Neuronal stem cell (in vitro differentiated cells): ENCODE data around the gene SLIT3.
A peak's percentile ranks its signal among the peaks of the same experiment; 100 is the strongest.

Source experiments
- DNase-seq: peaks from one replicate; pipeline ENCODE4 v3.0.0-alpha.2; 2013; ENCODE audit warnings: low spot score
- H2AFZ ChIP-seq: one replicate; pipeline ENCODE4 v1.6.1; 2013; ENCODE audit warnings: mild to moderate bottlenecking, low read length, inconsistent platforms
- H2AK5ac ChIP-seq: 2 replicates; pipeline ENCODE4 v1.6.1; 2013; ENCODE audit warnings: low read depth, mild to moderate bottlenecking, inconsistent platforms, low read length, moderate library complexity, mixed read lengths
- H2BK120ac ChIP-seq: 2 replicates; pipeline ENCODE4 v1.6.1; 2013; ENCODE audit warnings: low read depth, mild to moderate bottlenecking, inconsistent platforms, low read length, moderate library complexity, mixed read lengths
- H2BK12ac ChIP-seq: one replicate; pipeline ENCODE4 v1.6.1; 2013; ENCODE audit warnings: low read length, inconsistent platforms
- H2BK15ac ChIP-seq: 2 replicates; pipeline ENCODE4 v1.6.1; 2013; ENCODE audit warnings: mild to moderate bottlenecking, low read length, inconsistent platforms, mixed read lengths
- H2BK5ac ChIP-seq: one replicate; pipeline ENCODE4 v1.6.1; 2013; ENCODE audit warnings: inconsistent platforms, mild to moderate bottlenecking, low read length, moderate library complexity
- H3K14ac ChIP-seq: one replicate; pipeline ENCODE4 v1.6.1; 2013; ENCODE audit warnings: low read length, inconsistent platforms
- H3K18ac ChIP-seq: 2 replicates; pipeline ENCODE4 v1.6.1; 2013; ENCODE audit warnings: low read length, inconsistent platforms
- H3K23ac ChIP-seq: 2 replicates; pipeline ENCODE4 v1.6.1; 2013; ENCODE audit warnings: low read depth, mild to moderate bottlenecking, mixed read lengths, low read length, inconsistent platforms; ENCODE audit not compliant: poor library complexity
- H3K27ac ChIP-seq: replicated peaks from 3 replicates; pipeline ENCODE4 v1.5.1; 2013; ENCODE audit warnings: low read length, inconsistent platforms
- H3K27me3 ChIP-seq, 3 experiments: 2 replicates each; pipeline ENCODE4 v1.6.1; 2013; ENCODE audit warnings: low read length in 3 of 3, mild to moderate bottlenecking in 2 of 3, inconsistent platforms in 1 of 3, low read depth in 1 of 3, mixed read lengths in 1 of 3, moderate library complexity in 1 of 3; ENCODE audit not compliant: control insufficient read depth in 3 of 3, insufficient read depth in 3 of 3
- H3K36me3 ChIP-seq, 2 donors: replicated peaks in 1 of 2; 2 replicates each; pipeline ENCODE4 v1.6.1; 2013; ENCODE audit warnings: low read length in 2 of 2; ENCODE audit not compliant: control insufficient read depth in 2 of 2, insufficient read depth in 2 of 2
- H3K4ac ChIP-seq: 2 replicates; pipeline ENCODE4 v1.6.1; 2013; ENCODE audit warnings: inconsistent platforms, mild to moderate bottlenecking, low read length, moderate library complexity
- H3K4me1 ChIP-seq, 2 donors: 1 replicate in 1 of 2; 2 replicates in 1 of 2; pipeline ENCODE4 v1.6.1; 2013; ENCODE audit warnings: low read length in 2 of 2, low read depth in 1 of 2; ENCODE audit not compliant: control insufficient read depth in 2 of 2, insufficient read depth in 1 of 2
- H3K4me2 ChIP-seq: one replicate; pipeline ENCODE4 v1.6.1; 2013; ENCODE audit warnings: mild to moderate bottlenecking, low read length, inconsistent platforms; ENCODE audit not compliant: insufficient read depth, poor library complexity, severe bottlenecking
- H3K4me3 ChIP-seq, 2 donors: 2 replicates each; pipeline ENCODE4 v1.5.1; 2013; ENCODE audit warnings: low read length in 2 of 2, mild to moderate bottlenecking in 2 of 2, inconsistent platforms in 1 of 2, moderate library complexity in 1 of 2
- H3K79me1 ChIP-seq: one replicate; pipeline ENCODE4 v1.6.1; 2013; ENCODE audit warnings: low read depth, mild to moderate bottlenecking, inconsistent platforms, low read length, moderate library complexity
- H3K9ac ChIP-seq: one replicate; pipeline ENCODE4 v1.6.1; 2013; ENCODE audit warnings: mild to moderate bottlenecking, low read depth, low read length, inconsistent platforms; ENCODE audit not compliant: poor library complexity
- H3K9me3 ChIP-seq, 2 donors: replicated peaks in 1 of 2; 2 replicates each; pipeline versions ENCODE3 to v1.6.1; 2013; ENCODE audit warnings: low read length in 2 of 2, mild to moderate bottlenecking in 2 of 2, inconsistent platforms in 1 of 2, low read depth in 1 of 2, mixed read lengths in 1 of 2, moderate library complexity in 1 of 2; ENCODE audit not compliant: control insufficient read depth in 2 of 2, insufficient read depth in 1 of 2
- H4K8ac ChIP-seq: one replicate; pipeline ENCODE4 v1.6.1; 2013; ENCODE audit warnings: low read depth, mild to moderate bottlenecking, inconsistent platforms, low read length, moderate library complexity
- H4K91ac ChIP-seq: one replicate; pipeline ENCODE4 v1.6.1; 2013; ENCODE audit warnings: low read length, low read depth, mild to moderate bottlenecking, inconsistent platforms; ENCODE audit not compliant: poor library complexity
- WGBS, 2 donors: extraction: QIAGEN DNeasy Blood & Tissue Kit; methylation state at CpG; one replicate each; pipeline ENCODE4 v1.1.7; 2013; ENCODE audit warnings: missing lambda C conversion rate in 2 of 2, mixed read lengths in 1 of 2; ENCODE audit not compliant: insufficient read length in 2 of 2, insufficient replicate concordance in 1 of 2; ENCODE audit errors: extremely low coverage in 2 of 2; 5-methylcytosine and 5-hydroxymethylcytosine counted together

Gene SLIT3

GRCh38 chr5:168898247-168898911 lies 402.6 kb downstream of the SLIT3 start:
- H3K4me2 ChIP-seq = no peak overlapping the region
- no peak overlapping the region for H3K9ac ChIP-seq
- no peak overlapping the region for H3K4ac ChIP-seq
- H3K9me3 ChIP-seq = no peaks in the 10 kb centered on the region
- no peak overlapping the region for H3K4me3 ChIP-seq
- H2BK15ac ChIP-seq = no peak overlapping the region
- no peak overlapping the region for H3K14ac ChIP-seq
- H3K79me1 ChIP-seq = no peaks in the 10 kb centered on the region
- H3K23ac ChIP-seq = no peak overlapping the region
- no peak for DNase-seq
- no peak overlapping the region for H2BK5ac ChIP-seq
- WGBS, 2 donors = no CpG with 5 or more reads among the region's 7 CpGs
- H4K8ac ChIP-seq = no peak overlapping the region
- peaks cover 2 to 17% of the 10 kb centered on the region in 2 donors for H3K4me1 ChIP-seq
- no peaks in the 10 kb centered on the region for H3K27me3 ChIP-seq
- no peak overlapping the region for H3K27ac ChIP-seq
- H3K36me3 ChIP-seq = no peaks in the 10 kb centered on the region
- H2BK12ac ChIP-seq = no peak overlapping the region
- H2BK120ac ChIP-seq = no peak overlapping the region
- H3K18ac ChIP-seq = no peak overlapping the region
- peak overlapping the region; percentile 66 for H2AFZ ChIP-seq
- H2AK5ac ChIP-seq = no peak overlapping the region
- H4K91ac ChIP-seq = no peak overlapping the region

DNA sequence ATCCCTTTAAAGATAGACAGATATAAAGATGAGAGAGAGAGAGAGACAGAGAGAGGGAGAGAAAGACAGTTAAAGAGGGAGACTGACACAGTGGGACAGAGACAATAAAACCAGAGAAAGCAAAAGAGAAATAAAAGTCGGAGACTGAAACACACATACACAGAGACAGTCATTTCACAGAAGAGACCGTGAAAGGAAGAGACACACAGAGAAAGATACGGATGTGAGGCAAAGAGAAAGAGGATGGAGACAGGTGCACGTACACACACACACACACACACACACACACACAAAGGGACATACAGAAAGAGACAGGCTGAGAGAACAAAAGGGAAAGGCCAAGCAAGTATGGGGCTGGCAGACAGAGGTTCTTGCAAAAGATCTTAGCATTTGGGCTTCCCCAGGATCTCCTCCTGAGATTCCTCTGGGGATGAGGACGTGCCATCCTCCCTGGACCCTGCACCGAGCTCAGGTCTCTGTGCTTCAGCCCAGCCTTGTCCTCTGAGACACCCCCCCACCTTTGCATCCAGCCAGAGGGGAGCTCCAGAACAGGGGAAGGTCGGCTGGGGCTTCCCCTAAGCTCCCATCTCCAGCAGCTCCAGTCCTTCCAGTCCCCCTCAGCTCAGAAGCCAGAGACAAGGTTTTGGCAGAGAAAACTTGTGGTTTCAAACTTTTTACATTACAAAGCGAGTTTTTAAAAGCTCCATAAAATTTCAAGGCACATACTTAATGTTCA lies 403.4 kb downstream of the SLIT3 start:
- H3K4ac ChIP-seq = no peak overlapping the region
- no peak overlapping the region for H2BK120ac ChIP-seq
- no peak overlapping the region for H3K14ac ChIP-seq
- no peak overlapping the region for H2AK5ac ChIP-seq
- no peaks in the 10 kb centered on the region for H3K27me3 ChIP-seq
- H3K9ac ChIP-seq = no peak overlapping the region
- no peak overlapping the region for H4K8ac ChIP-seq
- H3K79me1 ChIP-seq = no peaks in the 10 kb centered on the region
- no peak overlapping the region for H4K91ac ChIP-seq
- no peak overlapping the region for H3K23ac ChIP-seq
- no peak for DNase-seq
- H3K18ac ChIP-seq = no peak overlapping the region
- H3K4me3 ChIP-seq = no peak overlapping the region
- no peak overlapping the region for H2BK12ac ChIP-seq
- no peaks in the 10 kb centered on the region for H3K36me3 ChIP-seq
- H3K9me3 ChIP-seq = no peaks in the 10 kb centered on the region
- H2BK5ac ChIP-seq = no peak overlapping the region
- H2AFZ ChIP-seq = peak overlapping the region; percentile 66
- no CpG with 5 or more reads among the region's 8 CpGs for WGBS, 2 donors
- no peak overlapping the region for H3K27ac ChIP-seq
- no peak overlapping the region for H3K4me2 ChIP-seq
- peaks cover 5 to 14% of the 10 kb centered on the region in 2 donors for H3K4me1 ChIP-seq
- no peak overlapping the region for H2BK15ac ChIP-seq

DNA sequence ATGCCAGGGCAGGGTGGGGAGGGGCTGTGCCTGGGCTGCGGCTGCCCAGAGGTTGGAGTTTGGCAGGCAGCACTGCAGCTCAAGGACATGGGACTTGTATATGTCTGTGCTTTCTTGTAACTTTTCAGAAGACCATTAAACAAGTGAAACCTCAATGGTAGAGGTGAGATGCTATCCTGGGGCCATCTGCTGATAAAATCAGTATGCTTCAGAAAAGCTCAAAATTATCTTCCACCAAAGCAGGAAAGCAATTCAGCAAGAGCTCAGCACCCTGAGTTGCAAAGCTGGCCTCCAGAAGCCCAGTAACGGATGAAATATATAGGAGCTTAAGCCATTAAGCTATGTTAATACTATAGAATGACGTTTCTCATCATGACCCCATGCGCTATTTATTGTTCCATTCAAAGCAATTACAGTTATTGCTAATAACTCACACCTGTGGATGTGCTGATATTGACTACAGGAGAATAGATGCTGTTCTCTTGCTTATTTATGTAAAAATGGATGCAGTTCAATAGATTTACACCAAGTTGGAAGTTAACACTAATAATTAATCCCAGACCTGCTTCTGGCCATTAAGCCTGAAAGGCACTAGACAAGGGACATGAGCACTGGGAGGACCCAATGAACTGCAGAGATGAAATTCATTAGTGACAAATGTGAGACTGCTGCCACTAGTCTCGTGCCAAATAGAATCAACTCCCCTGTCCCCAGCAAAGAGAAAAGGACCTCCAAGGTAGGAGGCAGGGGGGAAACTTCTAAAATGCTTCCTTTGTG lies 405.5 kb downstream of the SLIT3 start:
- no peak overlapping the region for H2BK5ac ChIP-seq
- no peak overlapping the region for H3K4me3 ChIP-seq
- H3K4me2 ChIP-seq = no peak overlapping the region
- H3K18ac ChIP-seq = no peak overlapping the region
- no peak overlapping the region for H3K14ac ChIP-seq
- no peak overlapping the region for H3K4ac ChIP-seq
- WGBS, 2 donors = no CpG with 5 or more reads among the region's 5 CpGs
- no peaks in the 10 kb centered on the region for H3K36me3 ChIP-seq
- no peak overlapping the region for H3K9ac ChIP-seq
- H2AK5ac ChIP-seq = no peak overlapping the region
- H2BK12ac ChIP-seq = no peak overlapping the region
- no peak overlapping the region for H4K91ac ChIP-seq
- H4K8ac ChIP-seq = no peak overlapping the region
- H2AFZ ChIP-seq = no peak overlapping the region
- DNase-seq = no peak
- no peak overlapping the region for H3K27ac ChIP-seq
- no peaks in the 10 kb centered on the region for H3K27me3 ChIP-seq
- no peak overlapping the region for H3K23ac ChIP-seq
- H2BK15ac ChIP-seq = no peak overlapping the region
- no peaks in the 10 kb centered on the region for H3K79me1 ChIP-seq
- H3K9me3 ChIP-seq = no peaks in the 10 kb centered on the region
- no peak overlapping the region for H2BK120ac ChIP-seq
- peaks cover 5 to 14% of the 10 kb centered on the region in 2 donors for H3K4me1 ChIP-seq

DNA sequence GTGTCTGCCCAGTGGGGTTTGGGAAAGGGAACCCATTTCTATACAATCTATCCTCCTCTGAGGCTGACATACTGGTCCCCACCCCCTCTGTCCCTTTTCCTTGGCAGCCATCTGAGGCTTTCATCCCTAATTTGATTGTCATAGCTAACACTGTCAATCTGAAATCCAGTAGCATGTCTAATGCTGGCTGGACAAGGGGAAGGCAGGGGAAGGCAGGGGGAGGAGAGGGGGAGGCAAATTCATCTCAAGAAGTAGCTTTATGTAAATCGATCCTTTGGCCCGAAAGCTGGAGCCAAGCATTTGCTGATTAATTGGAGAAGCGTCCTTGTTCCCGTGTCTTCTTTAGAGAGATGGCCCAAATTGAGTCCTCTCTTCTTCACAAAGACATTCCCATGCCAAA lies 407.7 kb downstream of the SLIT3 start:
- H3K4me1 ChIP-seq = peaks cover 6 to 20% of the 10 kb centered on the region in 2 donors
- H2BK15ac ChIP-seq = no peak overlapping the region
- DNase-seq = no peak
- H3K23ac ChIP-seq = no peak overlapping the region
- H2AK5ac ChIP-seq = no peak overlapping the region
- peak overlapping the region; percentile 17 for H2AFZ ChIP-seq
- no peak overlapping the region for H3K27ac ChIP-seq
- H3K27me3 ChIP-seq = no peaks in the 10 kb centered on the region
- H2BK12ac ChIP-seq = no peak overlapping the region
- no peak overlapping the region for H4K91ac ChIP-seq
- H3K79me1 ChIP-seq = no peaks in the 10 kb centered on the region
- WGBS, 2 donors = no CpG with 5 or more reads among the region's 4 CpGs
- no peak overlapping the region for H3K4ac ChIP-seq
- H3K36me3 ChIP-seq = no peaks in the 10 kb centered on the region
- no peak overlapping the region for H3K14ac ChIP-seq
- no peak overlapping the region for H4K8ac ChIP-seq
- H3K9me3 ChIP-seq = no peaks in the 10 kb centered on the region
- H3K4me3 ChIP-seq = no peak overlapping the region
- no peak overlapping the region for H2BK5ac ChIP-seq
- no peak overlapping the region for H3K4me2 ChIP-seq
- H2BK120ac ChIP-seq = no peak overlapping the region
- no peak overlapping the region for H3K18ac ChIP-seq
- H3K9ac ChIP-seq = no peak overlapping the region
